Body of pancreas (tissue), 4 donors: ENCODE data around the gene EREG.

Experiments used
- POLR2A ChIP-seq, 3 donors: fragments of 450-650 bp; IDR thresholded peaks; one replicate each; pipeline ENCODE4 v1.6.1; 2016; ENCODE audit warnings: antibody characterized with exemption in 3 of 3, mild to moderate bottlenecking in 2 of 3
- TF ChIP-seq, protein P1 (sequence below), 7 experiments: fragments of 450-650 bp in 4 of 7; fragments of 200-600 bp in 3 of 7; sonication (generic) in 3 of 7; IDR thresholded peaks; one replicate each; pipeline ENCODE4 v1.5.1; 2016 to 2019; ENCODE audit warnings: antibody characterized with exemption in 7 of 7

DNA sequence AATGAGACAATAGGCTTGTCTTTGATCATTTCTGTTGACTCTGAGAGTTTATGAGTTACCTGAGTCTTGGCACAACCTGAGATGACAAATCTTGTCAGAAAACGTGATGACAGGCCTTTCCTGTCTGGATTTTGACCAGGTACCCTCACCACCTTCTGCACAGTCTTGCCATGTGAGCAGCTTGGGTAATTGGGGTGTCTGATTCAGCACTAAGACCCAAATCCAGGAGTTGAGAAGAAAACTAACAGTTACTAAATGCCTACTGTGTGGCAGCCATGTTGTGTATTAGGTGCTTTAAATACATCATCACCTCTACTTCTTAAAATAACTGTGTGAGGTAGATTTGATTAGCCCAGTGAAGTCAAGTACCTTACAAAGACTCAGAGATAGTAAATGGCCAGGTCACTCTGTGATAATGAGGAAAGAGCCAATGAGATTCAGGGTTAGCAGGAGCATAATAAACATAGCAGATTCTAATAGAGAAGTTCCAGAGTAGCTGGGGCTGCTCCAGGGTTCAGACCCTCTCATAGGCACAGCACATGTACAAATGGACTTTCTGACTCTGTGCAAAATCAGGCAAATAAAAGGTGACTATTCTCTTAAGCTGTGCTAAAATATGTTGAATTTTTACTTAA, 2.8 kb downstream of the EREG start:
- no peak for TF ChIP-seq POLR2A (IDR thresholded peaks at IDR 0.05)
- TF ChIP-seq, protein P1, sequence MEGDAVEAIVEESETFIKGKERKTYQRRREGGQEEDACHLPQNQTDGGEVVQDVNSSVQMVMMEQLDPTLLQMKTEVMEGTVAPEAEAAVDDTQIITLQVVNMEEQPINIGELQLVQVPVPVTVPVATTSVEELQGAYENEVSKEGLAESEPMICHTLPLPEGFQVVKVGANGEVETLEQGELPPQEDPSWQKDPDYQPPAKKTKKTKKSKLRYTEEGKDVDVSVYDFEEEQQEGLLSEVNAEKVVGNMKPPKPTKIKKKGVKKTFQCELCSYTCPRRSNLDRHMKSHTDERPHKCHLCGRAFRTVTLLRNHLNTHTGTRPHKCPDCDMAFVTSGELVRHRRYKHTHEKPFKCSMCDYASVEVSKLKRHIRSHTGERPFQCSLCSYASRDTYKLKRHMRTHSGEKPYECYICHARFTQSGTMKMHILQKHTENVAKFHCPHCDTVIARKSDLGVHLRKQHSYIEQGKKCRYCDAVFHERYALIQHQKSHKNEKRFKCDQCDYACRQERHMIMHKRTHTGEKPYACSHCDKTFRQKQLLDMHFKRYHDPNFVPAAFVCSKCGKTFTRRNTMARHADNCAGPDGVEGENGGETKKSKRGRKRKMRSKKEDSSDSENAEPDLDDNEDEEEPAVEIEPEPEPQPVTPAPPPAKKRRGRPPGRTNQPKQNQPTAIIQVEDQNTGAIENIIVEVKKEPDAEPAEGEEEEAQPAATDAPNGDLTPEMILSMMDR (IDR thresholded peaks at IDR 0.05): no peak
